Ishikawa (cell line): Measurements from ENCODE around the gene CUL7.

ENCODE experiments used
- FOXM1 ChIP-seq: IDR thresholded peaks from 2 replicates; pipeline ENCODE4 v1.6.1; 2012; ENCODE audit warnings: low read depth, borderline replicate concordance
- YY1 ChIP-seq: IDR thresholded peaks from 2 replicates; pipeline ENCODE4 v1.6.1; 2012; ENCODE audit warnings: low read depth
- TF ChIP-seq, protein P1 (sequence below): IDR thresholded peaks from 2 replicates; pipeline ENCODE4 v1.6.1; 2012
- TF ChIP-seq, protein P2 (sequence below): IDR thresholded peaks from 2 replicates; pipeline ENCODE4 v1.6.1; 2012; ENCODE audit warnings: low read depth, mild to moderate bottlenecking

DNA sequence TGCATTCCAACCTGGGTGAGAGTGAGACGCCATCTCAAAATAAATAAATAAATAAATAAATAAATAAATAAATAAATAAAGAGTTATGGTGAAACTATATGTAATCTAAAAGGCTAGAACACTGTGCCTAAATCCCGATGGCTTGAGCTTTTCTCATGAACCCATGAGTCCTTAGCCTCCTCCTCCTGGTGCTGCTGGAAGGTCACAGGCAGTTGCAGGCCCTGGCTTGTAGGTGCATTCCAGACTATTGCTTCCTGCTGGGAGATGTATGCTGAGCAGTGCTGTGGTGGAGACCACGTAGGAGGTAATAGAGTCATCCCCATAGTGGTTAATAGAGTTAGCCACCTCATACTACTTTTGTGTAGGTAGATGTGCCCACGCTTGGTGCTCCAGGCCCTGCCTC lies 35.0 kb upstream of the CUL7 start:
- TF ChIP-seq, protein P1, sequence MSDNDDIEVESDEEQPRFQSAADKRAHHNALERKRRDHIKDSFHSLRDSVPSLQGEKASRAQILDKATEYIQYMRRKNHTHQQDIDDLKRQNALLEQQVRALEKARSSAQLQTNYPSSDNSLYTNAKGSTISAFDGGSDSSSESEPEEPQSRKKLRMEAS = no peak
- TF ChIP-seq FOXM1 (no peak), YY1 (no peak)
- TF ChIP-seq, protein P2, sequence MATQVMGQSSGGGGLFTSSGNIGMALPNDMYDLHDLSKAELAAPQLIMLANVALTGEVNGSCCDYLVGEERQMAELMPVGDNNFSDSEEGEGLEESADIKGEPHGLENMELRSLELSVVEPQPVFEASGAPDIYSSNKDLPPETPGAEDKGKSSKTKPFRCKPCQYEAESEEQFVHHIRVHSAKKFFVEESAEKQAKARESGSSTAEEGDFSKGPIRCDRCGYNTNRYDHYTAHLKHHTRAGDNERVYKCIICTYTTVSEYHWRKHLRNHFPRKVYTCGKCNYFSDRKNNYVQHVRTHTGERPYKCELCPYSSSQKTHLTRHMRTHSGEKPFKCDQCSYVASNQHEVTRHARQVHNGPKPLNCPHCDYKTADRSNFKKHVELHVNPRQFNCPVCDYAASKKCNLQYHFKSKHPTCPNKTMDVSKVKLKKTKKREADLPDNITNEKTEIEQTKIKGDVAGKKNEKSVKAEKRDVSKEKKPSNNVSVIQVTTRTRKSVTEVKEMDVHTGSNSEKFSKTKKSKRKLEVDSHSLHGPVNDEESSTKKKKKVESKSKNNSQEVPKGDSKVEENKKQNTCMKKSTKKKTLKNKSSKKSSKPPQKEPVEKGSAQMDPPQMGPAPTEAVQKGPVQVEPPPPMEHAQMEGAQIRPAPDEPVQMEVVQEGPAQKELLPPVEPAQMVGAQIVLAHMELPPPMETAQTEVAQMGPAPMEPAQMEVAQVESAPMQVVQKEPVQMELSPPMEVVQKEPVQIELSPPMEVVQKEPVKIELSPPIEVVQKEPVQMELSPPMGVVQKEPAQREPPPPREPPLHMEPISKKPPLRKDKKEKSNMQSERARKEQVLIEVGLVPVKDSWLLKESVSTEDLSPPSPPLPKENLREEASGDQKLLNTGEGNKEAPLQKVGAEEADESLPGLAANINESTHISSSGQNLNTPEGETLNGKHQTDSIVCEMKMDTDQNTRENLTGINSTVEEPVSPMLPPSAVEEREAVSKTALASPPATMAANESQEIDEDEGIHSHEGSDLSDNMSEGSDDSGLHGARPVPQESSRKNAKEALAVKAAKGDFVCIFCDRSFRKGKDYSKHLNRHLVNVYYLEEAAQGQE = no peak
